ENCODE measurements around the gene CDKN1C.
"Not testable (repeated sequence)": the region's sequence is repeated elsewhere in the genome, so short reads cannot be mapped to it uniquely, and the experiment has no call there.

DNA sequence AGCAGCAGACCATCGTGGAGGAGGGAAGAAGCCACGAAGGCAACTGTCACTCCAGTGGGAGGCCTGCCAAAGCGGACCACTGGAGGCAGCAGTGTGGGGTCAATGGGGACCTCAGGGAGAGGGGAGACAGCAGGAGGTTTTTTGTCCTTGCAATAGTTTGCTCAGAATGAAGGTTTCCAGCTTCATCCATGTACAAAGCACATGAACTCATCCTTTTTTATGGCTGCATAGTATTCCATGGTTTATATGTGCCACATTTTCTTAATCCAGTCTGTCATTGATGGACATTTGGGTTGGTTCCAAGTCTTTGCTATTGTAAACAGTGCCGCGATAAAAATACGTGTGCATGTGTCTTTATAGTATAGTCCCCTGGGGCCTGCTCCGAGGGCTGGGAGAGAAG, 19.7 kb upstream of the CDKN1C start:
- TF ChIP-seq CTCF (conservative IDR thresholded peaks at IDR 0.05; ENCODE audit: low read depth, low read length); EZH2 (IDR thresholded peaks at IDR 0.05; ENCODE audit: borderline replicate concordance, low read depth, low read length, poor library complexity, severe bottlenecking): not testable (repeated sequence)
